Neural progenitor cell (in vitro differentiated cells): ENCODE data around the gene FHOD3. TPM values are rescaled to one million over a fixed set of nuclear protein-coding genes. Genes with fewer than 3 reads are reported as not detected.

Source experiments
- DNase-seq: peaks from one replicate; pipeline ENCODE4 v3.0.0-alpha.2; 2016; ENCODE audit warnings: low spot score
- H2AFZ ChIP-seq: fragments of 200-600 bp; sonication (generic); replicated peaks from 2 replicates; pipeline ENCODE4 v1.6.1; 2016; ENCODE audit warnings: antibody characterized with exemption
- H3F3A ChIP-seq: fragments of 200-600 bp; sonication (generic); 2 replicates; pipeline ENCODE4 v1.6.1; 2016; ENCODE audit warnings: antibody characterized with exemption, low read depth
- H3K27ac ChIP-seq: fragments of 200-600 bp; sonication (generic); 2 replicates; pipeline ENCODE4 v1.5.1; 2016; ENCODE audit warnings: mild to moderate bottlenecking
- H3K27me3 ChIP-seq: fragments of 200-600 bp; sonication (generic); 2 replicates; pipeline ENCODE4 v1.6.1; 2016; ENCODE audit warnings: mild to moderate bottlenecking, moderate library complexity
- H3K36me3 ChIP-seq: fragments of 200-600 bp; sonication (generic); 2 replicates; pipeline ENCODE4 v1.5.1; 2016
- H3K4me1 ChIP-seq: fragments of 200-600 bp; sonication (generic); 2 replicates; pipeline ENCODE4 v1.6.1; 2016; ENCODE audit warnings: mixed run types
- H3K4me2 ChIP-seq: fragments of 200-600 bp; sonication (generic); 2 replicates; pipeline ENCODE4 v1.6.1; 2016
- H3K4me3 ChIP-seq: fragments of 200-600 bp; sonication (generic); 2 replicates; pipeline ENCODE4 v1.5.1; 2016
- H3K79me2 ChIP-seq: fragments of 200-600 bp; sonication (generic); 2 replicates; pipeline ENCODE4 v1.6.1; 2016; ENCODE audit warnings: low read depth
- H3K9ac ChIP-seq: fragments of 200-600 bp; sonication (generic); 2 replicates; pipeline ENCODE4 v1.6.1; 2016
- H3K9me3 ChIP-seq: fragments of 200-600 bp; sonication (generic); 2 replicates; pipeline ENCODE4 v1.5.1; 2016; ENCODE audit warnings: low read depth
- H4K20me1 ChIP-seq: fragments of 200-600 bp; sonication (generic); 2 replicates; pipeline ENCODE4 v1.6.1; 2016; ENCODE audit warnings: low read depth
- H3K27ac Mint-ChIP-seq: 3 replicates; pipeline ENCODE4 v1.8.0; 2021; ENCODE audit warnings: mixed read lengths
- H3K27me3 Mint-ChIP-seq: 2 replicates; pipeline ENCODE4 v1.8.0; 2022; ENCODE audit warnings: low read depth, mild to moderate bottlenecking, inconsistent platforms, moderate library complexity, mixed read lengths; ENCODE audit not compliant: insufficient read depth
- H3K36me3 Mint-ChIP-seq: 3 replicates; pipeline ENCODE4 v1.8.0; 2021; ENCODE audit warnings: mixed read lengths
- H3K4me1 Mint-ChIP-seq: 3 replicates; pipeline ENCODE4 v1.8.0; 2021; ENCODE audit warnings: mixed read lengths
- H3K4me3 Mint-ChIP-seq: 3 replicates; pipeline ENCODE4 v1.8.0; 2021; ENCODE audit warnings: mild to moderate bottlenecking, moderate library complexity, mixed read lengths
- H3K9me3 Mint-ChIP-seq: 3 replicates; pipeline ENCODE4 v1.8.0; 2020; ENCODE audit warnings: mixed read lengths
- CTCF ChIP-seq: fragments of 200-600 bp; sonication (generic); IDR thresholded peaks from 2 replicates; pipeline ENCODE4 v1.5.1; 2017; ENCODE audit warnings: antibody characterized with exemption, mild to moderate bottlenecking
- EZH2 ChIP-seq: fragments of 200-600 bp; sonication (generic); IDR thresholded peaks from 2 replicates; pipeline ENCODE4 v1.6.1; 2017; ENCODE audit warnings: antibody characterized with exemption, mild to moderate bottlenecking, moderate library complexity
- EZH2phosphoT487 ChIP-seq: fragments of 200-600 bp; sonication (generic); IDR thresholded peaks from 2 replicates; pipeline ENCODE4 v1.6.1; 2017; ENCODE audit warnings: antibody characterized with exemption
- total RNA-seq: library from RNA; depleted of rRNA; stranded (reverse); fragments of >200 nt; gene quantifications from 2 replicates; pipeline ENCODE4 v1.2.3, GENCODE V29; 2015; ENCODE audit warnings: low replicate concordance

Gene FHOD3
- total RNA-seq, 1 donor from 2014 or later = 69.7 TPM

GRCh38 chr18:36455931-36456330 lies 158.4 kb downstream of the FHOD3 start:
- Histone ChIP-seq H3K9ac (no peak overlapping the region), H2AFZ (no peak overlapping the region), H3K27me3 (no peaks in the 10 kb centered on the region), H3K36me3 (no peaks in the 10 kb centered on the region), H4K20me1 (peaks cover 27% of the 10 kb centered on the region), H3K4me1 (peaks cover 59% of the 10 kb centered on the region), H3K79me2 (peaks cover 93% of the 10 kb centered on the region), H3K4me3 (no peak overlapping the region), H3K9me3 (no peaks in the 10 kb centered on the region), H3K4me2 (no peak overlapping the region), H3F3A (peaks cover 12% of the 10 kb centered on the region), H3K27ac (no peak overlapping the region)
- H3K36me3 Mint-ChIP-seq = peaks cover 7% of the 10 kb centered on the region
- no peaks in the 10 kb centered on the region for H3K9me3 Mint-ChIP-seq
- no peak overlapping the region for H3K27ac Mint-ChIP-seq
- peaks cover 47% of the 10 kb centered on the region for H3K4me1 Mint-ChIP-seq
- peaks cover 5% of the 10 kb centered on the region for H3K27me3 Mint-ChIP-seq
- DNase-seq = no peak
- no peak overlapping the region for H3K4me3 Mint-ChIP-seq
- TF ChIP-seq CTCF (no peak), EZH2 (no peak), EZH2phosphoT487 (no peak)

- Histone ChIP-seq H3K27me3 (no peaks in the 10 kb centered on the region), H3F3A (peaks cover 19% of the 10 kb centered on the region), H3K79me2 (peaks cover 93% of the 10 kb centered on the region), H4K20me1 (peaks cover 34% of the 10 kb centered on the region), H3K4me1 (peaks cover 56% of the 10 kb centered on the region), H3K9ac (no peak overlapping the region), H3K9me3 (no peaks in the 10 kb centered on the region), H2AFZ (no peak overlapping the region), H3K4me2 (no peak overlapping the region), H3K27ac (no peak overlapping the region), H3K4me3 (no peak overlapping the region), H3K36me3 (no peaks in the 10 kb centered on the region)
- no peak for DNase-seq
- H3K9me3 Mint-ChIP-seq = no peaks in the 10 kb centered on the region
- H3K4me1 Mint-ChIP-seq = peaks cover 50% of the 10 kb centered on the region
- TF ChIP-seq CTCF (no peak), EZH2 (no peak), EZH2phosphoT487 (no peak)
- no peak overlapping the region for H3K27ac Mint-ChIP-seq
- peaks cover 5% of the 10 kb centered on the region for H3K36me3 Mint-ChIP-seq
- no peak overlapping the region for H3K4me3 Mint-ChIP-seq
- peaks cover 7% of the 10 kb centered on the region for H3K27me3 Mint-ChIP-seq
Measured at GRCh38 chr18:36456622-36457021, 159.1 kb downstream of the FHOD3 start.

- no peak for TF ChIP-seq EZH2
- TF ChIP-seq EZH2phosphoT487 = no peak
- no peak for TF ChIP-seq CTCF
- H3K36me3 Mint-ChIP-seq = peaks cover 5% of the 10 kb centered on the region
- H3K27me3 Mint-ChIP-seq = peaks cover 12% of the 10 kb centered on the region
- H3K27ac ChIP-seq = no peak overlapping the region
- H3K4me1 ChIP-seq = peaks cover 45% of the 10 kb centered on the region
- H2AFZ ChIP-seq = no peak overlapping the region
- no peaks in the 10 kb centered on the region for H3K36me3 ChIP-seq
- H3K9me3 ChIP-seq = no peaks in the 10 kb centered on the region
- no peak overlapping the region for H3K4me3 ChIP-seq
- no peak for DNase-seq
- H3K9me3 Mint-ChIP-seq = no peaks in the 10 kb centered on the region
- H3K4me3 Mint-ChIP-seq = no peak overlapping the region
- peaks cover 45% of the 10 kb centered on the region for H3K4me1 Mint-ChIP-seq
- H3K27me3 ChIP-seq = no peaks in the 10 kb centered on the region
- H3K9ac ChIP-seq = no peak overlapping the region
- peaks cover 30% of the 10 kb centered on the region for H3F3A ChIP-seq
- no peak overlapping the region for H3K4me2 ChIP-seq
- H3K79me2 ChIP-seq = peaks cover 93% of the 10 kb centered on the region
- peaks cover 38% of the 10 kb centered on the region for H4K20me1 ChIP-seq
- no peak overlapping the region for H3K27ac Mint-ChIP-seq
Measured at GRCh38 chr18:36457683-36458082, 160.2 kb downstream of the FHOD3 start.
